Tibial nerve (tissue), 4 donors: Measurements from ENCODE around the gene FGF18.

Source experiments
- EP300 ChIP-seq, 2 donors: sonication (generic); formaldehyde crosslinking; IDR thresholded peaks; one replicate each; pipeline ENCODE4 v1.6.1; 2017; ENCODE audit warnings: antibody characterized with exemption in 2 of 2, mild to moderate bottlenecking in 1 of 2
- POLR2A ChIP-seq, 2 donors: fragments of 450-650 bp; IDR thresholded peaks; one replicate each; pipeline ENCODE4 v1.6.1; 2017; ENCODE audit warnings: antibody characterized with exemption in 2 of 2, mild to moderate bottlenecking in 2 of 2, moderate library complexity in 2 of 2
- TF ChIP-seq, protein P1 (sequence below), 5 experiments: fragments of 200-600 bp in 3 of 5; fragments of 450-650 bp in 2 of 5; sonication (generic) in 3 of 5; IDR thresholded peaks; one replicate each; pipeline ENCODE4 v1.5.1; 2016 to 2019; ENCODE audit warnings: antibody characterized with exemption in 5 of 5, mild to moderate bottlenecking in 3 of 5, moderate library complexity in 2 of 5

DNA sequence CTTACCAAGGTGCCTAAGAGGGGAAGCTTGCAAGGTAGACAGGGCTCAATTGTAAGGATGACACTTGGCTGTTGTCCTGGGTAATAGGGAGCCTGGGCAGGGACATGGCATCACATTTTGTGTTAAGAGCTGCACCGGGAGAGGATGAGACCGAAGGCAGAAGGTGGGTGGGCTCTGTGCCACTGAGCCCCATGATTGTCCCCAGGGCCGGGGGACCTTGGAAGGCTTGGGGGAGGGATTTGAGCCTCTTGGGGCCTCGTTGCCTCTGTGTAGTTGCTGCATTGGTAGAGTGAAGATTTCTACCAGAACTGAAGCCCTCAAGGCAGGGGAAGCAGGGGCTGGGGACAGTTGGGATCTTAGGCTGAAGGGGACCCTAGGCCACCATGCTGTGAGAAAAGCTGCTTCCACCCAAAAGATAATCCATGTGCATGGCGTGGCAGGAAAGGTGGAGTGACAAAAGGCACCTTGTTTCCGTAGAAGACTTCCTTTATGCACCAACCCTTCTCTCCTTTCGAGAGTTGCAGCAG, 11.9 kb downstream of the FGF18 start:
- no peak for TF ChIP-seq POLR2A (IDR thresholded peaks at IDR 0.05)
- TF ChIP-seq, protein P1, sequence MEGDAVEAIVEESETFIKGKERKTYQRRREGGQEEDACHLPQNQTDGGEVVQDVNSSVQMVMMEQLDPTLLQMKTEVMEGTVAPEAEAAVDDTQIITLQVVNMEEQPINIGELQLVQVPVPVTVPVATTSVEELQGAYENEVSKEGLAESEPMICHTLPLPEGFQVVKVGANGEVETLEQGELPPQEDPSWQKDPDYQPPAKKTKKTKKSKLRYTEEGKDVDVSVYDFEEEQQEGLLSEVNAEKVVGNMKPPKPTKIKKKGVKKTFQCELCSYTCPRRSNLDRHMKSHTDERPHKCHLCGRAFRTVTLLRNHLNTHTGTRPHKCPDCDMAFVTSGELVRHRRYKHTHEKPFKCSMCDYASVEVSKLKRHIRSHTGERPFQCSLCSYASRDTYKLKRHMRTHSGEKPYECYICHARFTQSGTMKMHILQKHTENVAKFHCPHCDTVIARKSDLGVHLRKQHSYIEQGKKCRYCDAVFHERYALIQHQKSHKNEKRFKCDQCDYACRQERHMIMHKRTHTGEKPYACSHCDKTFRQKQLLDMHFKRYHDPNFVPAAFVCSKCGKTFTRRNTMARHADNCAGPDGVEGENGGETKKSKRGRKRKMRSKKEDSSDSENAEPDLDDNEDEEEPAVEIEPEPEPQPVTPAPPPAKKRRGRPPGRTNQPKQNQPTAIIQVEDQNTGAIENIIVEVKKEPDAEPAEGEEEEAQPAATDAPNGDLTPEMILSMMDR (IDR thresholded peaks at IDR 0.05), result no peak
- no peak for TF ChIP-seq EP300 (IDR thresholded peaks at IDR 0.05)
